K562 (cell line): ENCODE measurements around the gene UBE3B.

Experiments used
- ILF3 ChIP-seq: fragments of 450-650 bp; IDR thresholded peaks from 2 replicates; pipeline ENCODE4 v1.6.1; 2018; ENCODE audit warnings: antibody characterized with exemption, mild to moderate bottlenecking, moderate library complexity, borderline replicate concordance
- NCOA4 ChIP-seq: fragments of 450-650 bp; IDR thresholded peaks from 2 replicates; pipeline ENCODE4 v1.6.1; 2018; ENCODE audit warnings: mild to moderate bottlenecking; ENCODE audit not compliant: partially characterized antibody
- TF ChIP-seq, protein P1 (sequence below): fragments of 450-650 bp; conservative IDR thresholded peaks from 2 replicates; pipeline ENCODE4 v1.6.1; 2016; ENCODE audit warnings: missing genetic modification characterization, low read depth, mild to moderate bottlenecking, missing compliant biosample characterization, moderate library complexity

DNA sequence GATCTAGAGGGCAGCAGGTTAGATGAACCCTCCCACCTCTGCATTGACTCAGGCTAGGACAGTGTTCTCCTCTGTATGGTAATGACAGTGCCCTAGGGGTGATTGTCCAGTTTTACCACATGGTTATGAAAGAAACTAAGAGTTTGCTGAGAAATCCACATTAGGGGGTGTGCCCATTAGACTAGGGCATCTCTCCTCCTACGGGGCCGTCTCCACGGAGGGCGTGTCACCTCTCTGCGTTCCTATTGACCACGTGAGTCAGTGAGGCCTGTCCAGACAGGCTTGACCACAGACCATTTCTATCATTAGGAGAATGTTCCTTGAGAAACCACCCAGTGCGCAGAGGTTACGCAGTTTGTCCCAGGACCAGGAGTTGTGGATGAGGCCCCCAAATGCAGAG, 104.4 kb downstream of the UBE3B start:
- TF ChIP-seq ILF3: no peak
- TF ChIP-seq, protein P1, sequence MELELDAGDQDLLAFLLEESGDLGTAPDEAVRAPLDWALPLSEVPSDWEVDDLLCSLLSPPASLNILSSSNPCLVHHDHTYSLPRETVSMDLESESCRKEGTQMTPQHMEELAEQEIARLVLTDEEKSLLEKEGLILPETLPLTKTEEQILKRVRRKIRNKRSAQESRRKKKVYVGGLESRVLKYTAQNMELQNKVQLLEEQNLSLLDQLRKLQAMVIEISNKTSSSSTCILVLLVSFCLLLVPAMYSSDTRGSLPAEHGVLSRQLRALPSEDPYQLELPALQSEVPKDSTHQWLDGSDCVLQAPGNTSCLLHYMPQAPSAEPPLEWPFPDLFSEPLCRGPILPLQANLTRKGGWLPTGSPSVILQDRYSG (tag): no peak
- no peak for TF ChIP-seq NCOA4
